ENCODE measurements around the gene LYPD5.
"Not testable (repeated sequence)": the region's sequence is repeated elsewhere in the genome, so short reads cannot be mapped to it uniquely, and the experiment has no call there.

Gene LYPD5

DNA sequence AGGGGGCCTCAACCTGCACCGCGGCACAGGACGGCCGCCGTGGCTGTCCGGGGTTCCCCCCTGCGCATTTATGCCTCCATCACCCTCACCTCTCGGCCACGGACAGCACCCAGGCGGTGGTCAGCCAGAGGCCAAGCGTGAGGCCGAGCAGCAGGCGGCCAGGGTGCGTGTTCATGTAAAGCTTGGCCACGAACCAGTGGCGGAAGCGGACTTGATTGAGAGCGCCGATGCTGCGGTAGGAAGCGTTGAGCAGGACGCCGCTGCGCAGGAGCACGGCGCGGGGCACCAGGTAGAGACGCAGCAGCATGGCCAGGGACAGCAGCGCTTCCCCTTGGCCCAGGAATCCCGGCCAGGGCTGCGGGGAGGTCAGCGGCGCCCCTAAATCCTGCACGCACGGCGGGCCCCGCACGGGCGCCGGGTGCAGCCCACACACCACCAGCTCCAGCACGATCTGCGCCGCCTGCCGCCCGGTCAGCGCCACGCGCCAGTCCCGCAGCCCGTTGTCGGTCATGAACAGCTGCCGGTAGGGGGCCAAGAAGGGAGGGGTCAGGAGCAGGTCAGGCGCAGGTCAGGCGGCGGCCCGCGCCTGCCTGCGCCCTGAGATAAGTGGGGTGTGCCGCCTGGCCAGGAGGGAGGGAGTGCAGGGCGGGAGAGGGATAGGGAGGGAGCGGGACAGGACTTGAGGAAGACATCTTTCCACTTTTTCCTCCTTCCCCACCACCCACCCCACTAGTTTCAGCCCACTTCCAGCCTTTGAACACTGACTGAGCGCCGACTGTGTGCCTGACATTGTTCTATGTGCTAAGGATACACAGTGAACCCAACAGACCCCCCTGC lies 27.9 kb downstream of the LYPD5 start:
- DNase-seq (ENCODE audit: insufficient read length), result no peak
- TF ChIP-seq POLR2A (IDR thresholded peaks at IDR 0.05; ENCODE audit: low read depth, low read length) (no peak), TAF1 (IDR thresholded peaks at IDR 0.05; ENCODE audit: borderline replicate concordance, low read depth, low read length) (no peak), POLR2AphosphoS5 (IDR thresholded peaks at IDR 0.05; ENCODE audit: low read depth, low read length) (no peak)
- no peak for FAIRE-seq

DNA sequence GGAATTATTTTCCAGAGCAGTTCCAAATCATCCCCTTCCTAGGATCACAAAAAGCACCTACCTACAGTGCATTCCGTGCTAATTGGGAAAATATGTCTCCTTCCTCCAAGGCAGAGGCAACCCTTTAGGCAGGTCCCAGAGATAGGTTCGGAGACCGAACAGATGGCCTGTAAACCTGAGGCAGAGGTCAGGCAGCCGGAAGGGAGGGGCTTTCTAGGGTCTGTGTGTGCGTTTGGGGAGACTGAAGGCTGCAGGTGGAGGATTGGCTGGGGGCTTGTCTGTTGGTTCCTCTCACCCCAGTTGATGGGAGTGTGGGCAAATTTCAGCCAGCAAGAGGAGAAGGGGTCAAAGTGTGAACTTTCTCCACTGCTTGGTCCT lies 28.5 kb downstream of the LYPD5 start:
- FAIRE-seq (no peak), DNase-seq (ENCODE audit: insufficient read length) (no peak)
- no peak for TF ChIP-seq POLR2AphosphoS5 (IDR thresholded peaks at IDR 0.05; ENCODE audit: low read depth, low read length)
- TF ChIP-seq POLR2A (IDR thresholded peaks at IDR 0.05; ENCODE audit: low read depth, low read length), result no peak
- TF ChIP-seq TAF1 (IDR thresholded peaks at IDR 0.05; ENCODE audit: borderline replicate concordance, low read depth, low read length), result no peak

DNA sequence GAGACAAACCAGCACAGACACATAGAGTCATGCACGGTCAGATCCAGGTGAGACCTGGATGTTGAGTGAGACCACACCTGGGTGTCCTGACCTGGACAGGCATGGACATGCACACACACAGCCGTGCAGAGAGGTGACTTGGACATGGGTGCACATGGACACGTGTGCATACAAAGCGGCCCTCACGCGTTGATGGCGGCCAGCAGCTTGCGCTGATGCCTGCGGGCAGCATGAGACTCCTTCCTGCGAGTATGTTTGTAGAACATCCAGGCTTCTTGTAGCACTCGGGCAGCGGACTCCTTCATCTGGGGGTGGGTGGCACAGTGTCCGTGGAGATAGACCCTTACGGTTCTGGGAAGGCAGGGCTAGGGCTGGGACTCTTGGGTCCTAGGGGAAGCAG lies 33.0 kb downstream of the LYPD5 start:
- DNase-seq (ENCODE audit: insufficient read length) (no peak), FAIRE-seq (no peak)
- no peak for TF ChIP-seq TAF1 (IDR thresholded peaks at IDR 0.05; ENCODE audit: borderline replicate concordance, low read depth, low read length)
- no peak for TF ChIP-seq POLR2A (IDR thresholded peaks at IDR 0.05; ENCODE audit: low read depth, low read length)
- TF ChIP-seq POLR2AphosphoS5 (IDR thresholded peaks at IDR 0.05; ENCODE audit: low read depth, low read length), result no peak

DNA sequence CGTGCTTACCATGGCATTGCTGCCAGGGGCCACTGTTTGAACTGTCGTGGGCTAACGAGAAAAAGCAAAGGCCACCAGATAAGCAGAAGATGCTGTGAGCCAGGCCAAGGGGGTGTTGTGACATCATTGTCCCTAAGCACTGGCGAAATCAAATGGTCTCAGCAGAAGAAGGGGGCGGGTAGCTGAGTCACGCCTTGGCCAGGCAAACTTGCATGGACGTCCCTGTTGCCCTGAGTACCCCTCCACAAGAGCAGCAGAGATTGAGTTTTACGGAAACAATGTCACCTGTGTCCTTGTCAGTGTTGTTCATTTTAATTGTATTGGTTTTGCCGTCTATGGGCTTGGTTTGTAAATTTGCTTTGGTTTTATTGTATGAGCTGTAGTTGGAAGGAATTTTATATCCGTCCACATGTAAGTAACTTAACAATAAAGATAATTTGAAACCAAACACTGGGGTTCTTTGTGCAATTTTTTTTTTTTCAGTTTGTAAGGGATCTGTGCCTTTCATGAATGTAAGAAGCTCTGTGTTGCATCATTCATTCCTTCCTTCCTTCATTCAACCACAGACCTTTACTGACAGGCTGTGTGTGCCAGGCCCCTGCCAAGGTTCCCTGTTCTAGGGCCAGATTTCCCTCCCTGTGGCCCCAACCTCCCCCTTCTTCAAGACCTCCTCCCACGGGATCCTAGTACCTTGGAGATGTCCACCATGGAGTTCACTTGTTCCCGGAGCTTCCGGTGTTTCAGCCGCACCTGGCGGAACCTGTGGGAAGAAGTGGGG lies 33.8 kb downstream of the LYPD5 start:
- DNase-seq (ENCODE audit: insufficient read length) (no peak), FAIRE-seq (no peak)
- no peak for TF ChIP-seq POLR2AphosphoS5 (IDR thresholded peaks at IDR 0.05; ENCODE audit: low read depth, low read length)
- no peak for TF ChIP-seq TAF1 (IDR thresholded peaks at IDR 0.05; ENCODE audit: borderline replicate concordance, low read depth, low read length)
- no peak for TF ChIP-seq POLR2A (IDR thresholded peaks at IDR 0.05; ENCODE audit: low read depth, low read length)

DNA sequence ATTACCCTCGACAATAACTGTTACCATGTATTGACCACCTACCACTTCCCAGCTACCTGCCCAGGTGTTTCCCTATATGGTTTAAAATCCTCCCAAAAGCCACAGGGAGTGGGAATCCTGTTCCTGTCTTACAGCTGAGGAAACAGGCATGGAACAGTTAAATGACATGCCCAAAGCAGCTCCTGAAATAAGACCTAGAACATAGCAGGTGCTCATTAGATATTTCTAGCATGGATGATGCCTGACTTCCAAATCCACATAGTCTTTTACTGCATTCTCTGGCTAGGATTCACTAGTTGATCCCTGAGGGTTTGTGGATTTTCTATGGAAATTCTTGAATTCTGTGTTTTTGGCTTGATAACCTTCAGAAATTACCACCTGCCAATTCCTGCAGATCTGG lies 34.4 kb downstream of the LYPD5 start:
- no peak for FAIRE-seq
- no peak for DNase-seq (ENCODE audit: insufficient read length)
- TF ChIP-seq POLR2AphosphoS5 (IDR thresholded peaks at IDR 0.05; ENCODE audit: low read depth, low read length) (no peak), POLR2A (IDR thresholded peaks at IDR 0.05; ENCODE audit: low read depth, low read length) (no peak), TAF1 (IDR thresholded peaks at IDR 0.05; ENCODE audit: borderline replicate concordance, low read depth, low read length) (no peak)

DNA sequence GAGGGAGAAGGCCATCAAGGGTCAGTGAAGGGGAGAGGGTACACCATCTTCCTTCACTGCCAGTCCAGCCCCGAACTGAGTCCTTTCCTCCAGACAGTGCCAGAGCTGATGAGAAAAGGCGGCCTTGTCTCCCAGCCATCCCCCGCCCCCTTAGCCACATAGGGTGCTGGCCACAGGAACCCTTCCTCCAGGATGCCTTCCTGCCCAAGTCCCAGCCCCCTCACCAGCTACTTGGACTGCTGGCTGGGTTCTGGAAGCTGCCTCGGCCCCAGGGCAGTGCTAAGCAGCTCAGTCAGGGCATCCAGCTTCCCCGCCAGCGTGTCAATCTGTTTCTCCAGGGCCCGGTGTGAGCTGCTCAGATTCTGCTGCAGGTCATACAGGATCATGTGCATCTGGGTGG lies 34.9 kb downstream of the LYPD5 start:
- FAIRE-seq (no peak), DNase-seq (ENCODE audit: insufficient read length) (no peak)
- TF ChIP-seq POLR2A (IDR thresholded peaks at IDR 0.05; ENCODE audit: low read depth, low read length) (no peak), TAF1 (IDR thresholded peaks at IDR 0.05; ENCODE audit: borderline replicate concordance, low read depth, low read length) (no peak), POLR2AphosphoS5 (IDR thresholded peaks at IDR 0.05; ENCODE audit: low read depth, low read length) (no peak)

DNA sequence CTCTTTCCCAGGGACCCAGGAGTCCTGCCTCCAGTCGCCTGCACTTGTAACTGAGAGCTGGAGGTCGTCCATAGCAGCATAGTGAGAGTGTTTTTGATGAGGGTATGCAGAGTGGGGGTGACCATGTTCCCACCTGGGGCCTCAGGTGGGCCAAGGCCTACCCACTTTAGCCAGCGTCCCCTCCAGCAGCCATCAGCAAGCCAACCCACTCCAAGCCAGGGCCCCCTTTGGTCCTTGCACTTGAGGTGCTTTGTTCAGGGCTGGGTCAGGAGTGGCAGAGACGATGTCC lies 35.5 kb downstream of the LYPD5 start:
- TF ChIP-seq POLR2A (IDR thresholded peaks at IDR 0.05; ENCODE audit: low read depth, low read length), result no peak
- no peak for TF ChIP-seq TAF1 (IDR thresholded peaks at IDR 0.05; ENCODE audit: borderline replicate concordance, low read depth, low read length)
- TF ChIP-seq POLR2AphosphoS5 (IDR thresholded peaks at IDR 0.05; ENCODE audit: low read depth, low read length), result no peak
- DNase-seq (ENCODE audit: insufficient read length) (no peak), FAIRE-seq (no peak)

DNA sequence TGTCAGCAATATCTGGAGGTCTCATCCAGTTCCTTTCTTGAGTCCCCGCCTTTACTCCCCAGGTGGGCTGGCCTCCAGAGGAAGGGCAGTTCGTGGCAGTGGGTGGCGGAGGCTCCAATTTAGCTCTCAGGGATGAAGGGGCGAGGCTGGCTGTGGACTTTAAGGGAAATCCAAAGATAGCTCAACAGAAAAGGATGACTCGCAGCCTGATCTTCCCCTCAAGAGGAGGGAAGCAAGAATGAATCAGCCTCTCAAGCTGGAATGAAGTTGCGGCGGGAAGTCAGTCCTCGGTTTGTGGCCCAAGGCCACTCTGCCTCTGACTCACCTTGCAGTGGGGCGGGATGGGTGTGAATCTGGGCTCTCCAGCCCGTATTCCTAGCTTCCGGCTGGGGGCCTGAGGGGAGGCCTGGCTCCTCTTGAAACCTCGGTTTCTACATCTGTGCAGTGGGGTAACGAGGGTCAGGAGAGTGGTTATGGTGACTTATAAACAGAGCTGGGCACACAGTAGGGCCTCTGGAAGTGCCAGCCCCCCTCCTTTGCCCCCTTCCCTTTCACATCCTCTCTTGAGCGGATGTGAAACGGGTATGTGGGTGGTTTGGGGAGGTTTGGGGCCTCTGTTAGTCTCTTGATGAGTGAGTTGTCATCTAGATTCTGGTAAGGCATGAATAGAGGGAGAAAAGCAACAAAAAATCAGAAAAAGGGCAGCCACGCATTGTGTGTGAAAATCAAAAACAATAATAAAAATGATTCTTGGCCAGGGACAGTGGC lies 37.0 kb downstream of the LYPD5 start:
- DNase-seq (ENCODE audit: insufficient read length) (no peak), FAIRE-seq (peak; percentile 99)
- TF ChIP-seq POLR2AphosphoS5 (IDR thresholded peaks at IDR 0.05; ENCODE audit: low read depth, low read length) (peak; percentile 64; the same call in 1 of the 2 replicates), TAF1 (IDR thresholded peaks at IDR 0.05; ENCODE audit: borderline replicate concordance, low read depth, low read length) (no peak; the same call in 1 of the 2 replicates), POLR2A (IDR thresholded peaks at IDR 0.05; ENCODE audit: low read depth, low read length) (peak; percentile 64; the same call in 1 of the 2 replicates)

DNA sequence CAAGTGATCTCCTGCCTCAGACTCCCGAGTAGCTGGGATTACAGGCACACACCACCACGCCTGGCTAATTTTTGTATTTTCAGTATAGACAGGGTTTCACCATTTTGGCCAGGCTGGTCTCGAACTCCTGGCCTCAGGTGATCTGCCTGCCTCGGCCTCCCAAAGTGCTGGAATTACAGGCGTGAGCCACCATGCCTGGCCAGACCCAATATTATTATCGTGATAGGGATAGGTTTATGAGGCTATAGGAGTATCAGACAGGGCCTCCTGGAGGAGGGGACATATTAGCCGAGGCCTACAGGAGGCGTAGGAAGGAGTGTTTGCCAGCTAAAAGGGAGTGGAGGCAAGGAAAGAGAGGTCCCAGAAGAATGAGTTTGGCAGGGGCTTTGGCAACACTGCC lies 37.6 kb downstream of the LYPD5 start:
- DNase-seq (ENCODE audit: insufficient read length), result not testable (repeated sequence)
- TF ChIP-seq POLR2AphosphoS5 (IDR thresholded peaks at IDR 0.05; ENCODE audit: low read depth, low read length), result peak; percentile 11; the same call in 1 of the 2 replicates
- FAIRE-seq, result peak; percentile 17

DNA sequence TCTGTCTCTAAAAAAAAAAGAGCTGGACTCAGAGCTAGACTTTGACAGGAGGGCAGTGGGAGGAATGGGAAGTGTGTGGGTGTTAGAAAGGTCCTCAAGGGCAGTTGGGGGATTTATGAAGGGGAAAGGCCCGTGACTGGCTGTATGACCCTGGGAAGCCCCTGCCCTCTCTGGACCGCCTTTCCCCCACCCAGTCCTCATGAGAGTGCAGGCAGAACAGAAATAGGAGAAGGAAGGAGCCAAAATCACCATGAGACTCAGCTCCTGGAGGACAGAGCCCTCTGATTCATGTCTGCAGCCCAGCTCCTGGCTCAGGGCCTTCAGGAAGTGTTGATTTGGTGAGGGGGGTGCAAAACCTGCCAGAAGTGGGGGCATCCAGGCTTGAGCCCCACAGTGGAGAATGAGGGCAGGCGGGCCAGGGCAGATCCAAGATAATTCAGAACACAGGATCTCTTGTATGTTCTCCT lies 38.7 kb downstream of the LYPD5 start:
- DNase-seq (ENCODE audit: insufficient read length) (no peak), FAIRE-seq (peak; percentile 91)
- TF ChIP-seq TAF1 (IDR thresholded peaks at IDR 0.05; ENCODE audit: borderline replicate concordance, low read depth, low read length) (0 out of 2 replicates have a peak, but pooled peaks have one; percentile 29), POLR2A (IDR thresholded peaks at IDR 0.05; ENCODE audit: low read depth, low read length) (peak; percentile 70), POLR2AphosphoS5 (IDR thresholded peaks at IDR 0.05; ENCODE audit: low read depth, low read length) (peak; percentile 86)

DNA sequence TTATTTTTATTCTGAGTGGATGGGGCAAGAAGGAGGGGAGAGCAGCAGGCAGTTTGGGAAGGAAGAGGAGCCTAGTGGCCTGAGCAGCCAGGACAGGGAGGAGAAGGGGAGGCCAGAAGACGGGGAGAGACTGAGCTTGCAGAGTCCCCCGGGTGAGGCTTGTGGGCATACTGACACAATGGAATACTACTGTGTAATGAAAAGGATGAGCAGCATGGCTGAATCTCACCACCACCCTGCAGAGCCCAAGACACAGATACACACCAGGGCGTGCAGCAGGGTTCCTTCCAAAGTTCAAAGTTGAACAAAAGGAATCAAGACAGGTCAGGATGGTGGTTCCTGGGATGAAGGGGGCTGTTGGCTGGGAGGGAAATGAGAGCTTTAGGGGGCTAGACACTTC lies 39.4 kb downstream of the LYPD5 start:
- no peak for DNase-seq (ENCODE audit: insufficient read length)
- TF ChIP-seq POLR2AphosphoS5 (IDR thresholded peaks at IDR 0.05; ENCODE audit: low read depth, low read length) (no peak), POLR2A (IDR thresholded peaks at IDR 0.05; ENCODE audit: low read depth, low read length) (no peak), TAF1 (IDR thresholded peaks at IDR 0.05; ENCODE audit: borderline replicate concordance, low read depth, low read length) (no peak)
- no peak for FAIRE-seq

All from GM12892 (cell line).